Endothelial cell of umbilical vein (primary cell): ENCODE measurements around the gene KAT6B. TPM values are rescaled to one million over a fixed set of nuclear protein-coding genes. Genes with fewer than 3 reads are reported as not detected.
A peak's percentile ranks its signal among the peaks of the same experiment; 100 is the strongest.

Experiments
- BruUV-seq: library from RNA; stranded (reverse); fragments of 400-500 nt; replicated peaks from 2 replicates; lab custom pipeline; 2021; lab: Mats Ljungman, UMichigan
- CTCF ChIA-PET: fragments of 300-600, 350-600 bp; sonication (Branson Sonifier 250); formaldehyde crosslinking; loops from one replicate; lab custom pipeline; 2021; ENCODE audit warnings: antibody characterized with exemption, inconsistent platforms; lab: Charles Lee
- POLR2A ChIA-PET: fragments of 300-600, 350-600 bp; sonication (Branson Sonifier 250); formaldehyde crosslinking; loops from one replicate; lab custom pipeline; 2021; ENCODE audit warnings: antibody characterized with exemption, inconsistent platforms; lab: Charles Lee
- DNase-seq: peaks from one replicate; pipeline ENCODE4 v3.0.0-alpha.2; 2011; ENCODE audit warnings: low read depth, low spot score
- FAIRE-seq: peaks from 2 replicates; lab custom pipeline; 2011; peaks lifted over from hg19 to GRCh38; lab: Jason Lieb, UNC
- H2AFZ ChIP-seq: 2 replicates; pipeline ENCODE4 v1.6.0; 2012; ENCODE audit warnings: low read depth, low read length, control low read depth, inconsistent platforms
- H3K27ac ChIP-seq: 2 replicates; pipeline ENCODE4 v1.5.1; 2011; ENCODE audit warnings: low read depth, mild to moderate bottlenecking, control low read depth, low read length, moderate library complexity; ENCODE audit not compliant: insufficient read depth
- H3K27me3 ChIP-seq, 2 experiments: 2 replicates each; pipeline versions ENCODE4 v1.6.0 to v1.6.1; 2011; ENCODE audit warnings: low read length in 2 of 2, mixed read lengths in 1 of 2; ENCODE audit not compliant: control insufficient read depth in 2 of 2, insufficient read depth in 2 of 2
- H3K36me3 ChIP-seq, 2 experiments: 2 replicates in 1 of 2; 3 replicates in 1 of 2; pipeline ENCODE4 v1.5.1; 2011; ENCODE audit warnings: low read length in 2 of 2, mild to moderate bottlenecking in 1 of 2, moderate library complexity in 1 of 2; ENCODE audit not compliant: control insufficient read depth in 2 of 2, insufficient read depth in 2 of 2; ENCODE audit errors: extremely low read depth in 1 of 2
- H3K4me1 ChIP-seq: 3 replicates; pipeline ENCODE4 v1.5.1; 2011; ENCODE audit warnings: mild to moderate bottlenecking, low read length; ENCODE audit not compliant: control insufficient read depth, insufficient read depth; ENCODE audit errors: extremely low read depth
- H3K4me2 ChIP-seq: 2 replicates; pipeline ENCODE4 v1.6.1; 2011; ENCODE audit warnings: low read length, control low read depth, mixed read lengths; ENCODE audit not compliant: insufficient read depth
- H3K4me3 ChIP-seq, 3 experiments: fragments of 200-600 bp in 1 of 3; sonication (generic), shearing (Covaris generic) in 1 of 3; replicated peaks in 1 of 3; 2 replicates each; pipeline ENCODE4 v1.5.1; 2011 to 2016; ENCODE audit warnings: control low read depth in 3 of 3, low read length in 3 of 3, mild to moderate bottlenecking in 2 of 3, inconsistent platforms in 1 of 3, low read depth in 1 of 3, moderate library complexity in 1 of 3; ENCODE audit not compliant: insufficient read depth in 1 of 3
- H3K79me2 ChIP-seq: 2 replicates; pipeline ENCODE4 v1.6.0; 2012; ENCODE audit warnings: low read length, inconsistent platforms; ENCODE audit not compliant: control insufficient read depth, insufficient read depth
- H3K9ac ChIP-seq: replicated peaks from 2 replicates; pipeline ENCODE3; 2011; ENCODE audit warnings: low read length, control low read depth; ENCODE audit not compliant: insufficient read depth; ENCODE audit errors: extremely low read depth
- H3K9me1 ChIP-seq: replicated peaks from 3 replicates; pipeline ENCODE4 v1.6.0; 2011; ENCODE audit warnings: mild to moderate bottlenecking, low read length; ENCODE audit not compliant: control insufficient read depth, insufficient read depth; ENCODE audit errors: extremely low read depth
- H3K9me3 ChIP-seq: replicated peaks from 2 replicates; pipeline ENCODE4 v1.5.1; 2012; ENCODE audit warnings: low read length, inconsistent platforms; ENCODE audit not compliant: control insufficient read depth, insufficient read depth
- H4K20me1 ChIP-seq: replicated peaks from 2 replicates; pipeline ENCODE3; 2011; ENCODE audit warnings: mild to moderate bottlenecking, low read length; ENCODE audit not compliant: control insufficient read depth, insufficient read depth; ENCODE audit errors: extremely low read depth
- EZH2 ChIP-seq: IDR thresholded peaks from 2 replicates; pipeline ENCODE4 v1.6.1; 2012; ENCODE audit warnings: borderline replicate concordance, low read depth, mild to moderate bottlenecking, moderate library complexity, low read length, inconsistent platforms; ENCODE audit not compliant: severe bottlenecking
- FOS ChIP-seq: IDR thresholded peaks from 2 replicates; pipeline ENCODE4 v1.6.1; 2011; ENCODE audit warnings: mild to moderate bottlenecking, low read length, moderate library complexity, borderline replicate concordance; ENCODE audit not compliant: insufficient read depth
- GATA2 ChIP-seq: IDR thresholded peaks from 2 replicates; pipeline ENCODE4 v1.7.0; 2011; ENCODE audit warnings: low read depth, mild to moderate bottlenecking, moderate library complexity, mixed read lengths, low read length; ENCODE audit not compliant: insufficient read length, insufficient read depth
- JUN ChIP-seq: IDR thresholded peaks from 2 replicates; pipeline ENCODE4 v1.6.1; 2011; ENCODE audit warnings: borderline replicate concordance, low read depth; ENCODE audit not compliant: insufficient read length, insufficient read depth
- MYC ChIP-seq: IDR thresholded peaks from one replicate; pipeline ENCODE4 v1.6.1; 2011; ENCODE audit warnings: mild to moderate bottlenecking, low read depth, low read length
- POLR2A ChIP-seq: IDR thresholded peaks from 2 replicates; pipeline ENCODE4 v1.6.1; 2012; ENCODE audit warnings: low read depth, mild to moderate bottlenecking, control low read depth, low read length
- POLR2AphosphoS5 ChIP-seq: IDR thresholded peaks from 2 replicates; pipeline ENCODE4 v1.6.1; 2012; ENCODE audit warnings: low read depth, mild to moderate bottlenecking, control low read depth, low read length, moderate library complexity; ENCODE audit not compliant: insufficient read depth
- dilution Hi-C: fragments of 300-500 bp; cut with MboI; formaldehyde crosslinking; loops from one replicate; pipeline ENCODE4 v1.15.0; 2019; ENCODE audit warnings: low sequenced_read_pairs; ENCODE audit not compliant: extremely low pct_ligation_motif_present
- intact Hi-C: fragments of 100-400 bp; cut with micrococcal nuclease; formaldehyde crosslinking; loops from one replicate; pipeline ENCODE4 v1.10.0; 2022
- polyA plus RNA-seq, 4 experiments: library from polyadenylated mRNA; depleted of rRNA in 3 of 4; stranded (reverse) in 3 of 4; unstranded in 1 of 4; fragments of >200 nt; gene quantifications; 2 replicates each; pipeline versions ENCODE4 v1.2.1 to v1.2.3, GENCODE V29; 2011 to 2012; ENCODE audit warnings: missing spikeins in 1 of 4
- total RNA-seq: library from RNA; stranded (reverse); gene quantifications from 2 replicates; pipeline ENCODE4 v1.2.3, GENCODE V29; 2021
- TF ChIP-seq, protein P1 (sequence below), 2 donors: IDR thresholded peaks; 1 replicate in 1 of 2; 2 replicates in 1 of 2; pipeline ENCODE4 v1.5.1; 2011; ENCODE audit warnings: low read length in 2 of 2, mild to moderate bottlenecking in 2 of 2, moderate library complexity in 2 of 2, control low read depth in 1 of 2, inconsistent platforms in 1 of 2, low read depth in 1 of 2; ENCODE audit not compliant: insufficient read depth in 1 of 2; ENCODE audit errors: extremely low read depth in 1 of 2

The KAT6B gene
- total and polyA plus RNA-seq, 2 donors (not counting 3 experiments of a cell fraction or from before 2014, with no cell fraction given): 4.5 to 17.0 TPM

GRCh38 chr10:74924251-74924963 lies 98.0 kb downstream of the KAT6B start:
- H2AFZ ChIP-seq: peak overlapping the region; percentile 11
- H3K4me3 ChIP-seq: no peak overlapping the region
- no peaks in the 10 kb centered on the region for H4K20me1 ChIP-seq
- H3K27ac ChIP-seq: peak overlapping the region; percentile 24
- CTCF ChIA-PET: interaction anchor here (1.2 kb wide), 1 partner anchor 681 kb away, joined by 3 read pairs; no protein-coding TSS in a partner anchor
- no peaks in the 10 kb centered on the region for H3K36me3 ChIP-seq
- FAIRE-seq: peak; percentile 92
- H3K9me1 ChIP-seq: peaks cover 2% of the 10 kb centered on the region
- POLR2A ChIA-PET: no interaction called here
- dilution Hi-C loops (no loop called here), intact Hi-C loops (no loop called here)
- no peaks in the 10 kb centered on the region for H3K27me3 ChIP-seq
- no peaks in the 10 kb centered on the region for H3K9me3 ChIP-seq
- peaks cover 26% of the 10 kb centered on the region for H3K4me1 ChIP-seq
- TF ChIP-seq EZH2 (no peak), POLR2AphosphoS5 (no peak), GATA2 (no peak), FOS (peak; percentile 63), JUN (peak; percentile 61), MYC (no peak)
- DNase-seq: peak; percentile 91
- H3K79me2 ChIP-seq: peaks cover 2% of the 10 kb centered on the region
- H3K4me2 ChIP-seq: peak overlapping the region; percentile 45
- H3K9ac ChIP-seq: no peak overlapping the region
- BruUV-seq: no TSS peak

GRCh38 chr10:74925291-74925690 lies 98.9 kb downstream of the KAT6B start:
- BruUV-seq: no TSS peak
- H3K27me3 ChIP-seq: no peaks in the 10 kb centered on the region
- no peak overlapping the region for H2AFZ ChIP-seq
- H3K9ac ChIP-seq: no peak overlapping the region
- intact Hi-C loops: no loop called here
- H3K4me2 ChIP-seq: no peak overlapping the region
- ChIA-PET POLR2A (no interaction called here), CTCF (no interaction called here)
- peaks cover 2% of the 10 kb centered on the region for H3K79me2 ChIP-seq
- dilution Hi-C loops: no loop called here
- no peak for FAIRE-seq
- H3K4me1 ChIP-seq: peaks cover 26% of the 10 kb centered on the region
- H3K4me3 ChIP-seq: no peak overlapping the region
- H3K9me1 ChIP-seq: no peaks in the 10 kb centered on the region
- TF ChIP-seq POLR2A: no peak
- TF ChIP-seq, protein P1, sequence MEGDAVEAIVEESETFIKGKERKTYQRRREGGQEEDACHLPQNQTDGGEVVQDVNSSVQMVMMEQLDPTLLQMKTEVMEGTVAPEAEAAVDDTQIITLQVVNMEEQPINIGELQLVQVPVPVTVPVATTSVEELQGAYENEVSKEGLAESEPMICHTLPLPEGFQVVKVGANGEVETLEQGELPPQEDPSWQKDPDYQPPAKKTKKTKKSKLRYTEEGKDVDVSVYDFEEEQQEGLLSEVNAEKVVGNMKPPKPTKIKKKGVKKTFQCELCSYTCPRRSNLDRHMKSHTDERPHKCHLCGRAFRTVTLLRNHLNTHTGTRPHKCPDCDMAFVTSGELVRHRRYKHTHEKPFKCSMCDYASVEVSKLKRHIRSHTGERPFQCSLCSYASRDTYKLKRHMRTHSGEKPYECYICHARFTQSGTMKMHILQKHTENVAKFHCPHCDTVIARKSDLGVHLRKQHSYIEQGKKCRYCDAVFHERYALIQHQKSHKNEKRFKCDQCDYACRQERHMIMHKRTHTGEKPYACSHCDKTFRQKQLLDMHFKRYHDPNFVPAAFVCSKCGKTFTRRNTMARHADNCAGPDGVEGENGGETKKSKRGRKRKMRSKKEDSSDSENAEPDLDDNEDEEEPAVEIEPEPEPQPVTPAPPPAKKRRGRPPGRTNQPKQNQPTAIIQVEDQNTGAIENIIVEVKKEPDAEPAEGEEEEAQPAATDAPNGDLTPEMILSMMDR (IDR thresholded peaks at IDR 0.05; ENCODE audit: extremely low read depth in 1 of 2, insufficient read depth in 1 of 2, low read depth in 1 of 2, low read length in 2 of 2): no peak
- no peak for TF ChIP-seq MYC
- H3K27ac ChIP-seq: no peak overlapping the region
- H3K36me3 ChIP-seq: no peaks in the 10 kb centered on the region
- H3K9me3 ChIP-seq: no peaks in the 10 kb centered on the region
- DNase-seq: no peak
- no peaks in the 10 kb centered on the region for H4K20me1 ChIP-seq
